HEK293 (cell line): ENCODE results near the gene MAP1S.

Source experiments
- CTCF ChIA-PET: fragments of 350-600 bp; formaldehyde crosslinking; extraction: SDS; loops from one replicate; lab custom pipeline; 2021; ENCODE audit warnings: antibody characterized with exemption; lab: Yijun Ruan, JAX
- POLR2A ChIA-PET: fragments of 300-600 bp; formaldehyde crosslinking; extraction: SDS; loops from one replicate; lab custom pipeline; 2020; ENCODE audit warnings: antibody characterized with exemption, inconsistent platforms; lab: Yijun Ruan, JAX
- H3K27ac ChIP-seq: fragments of 200-500 bp; sonication (Bioruptor generic); 2 replicates; pipeline ENCODE4 v1.5.1; 2014; ENCODE audit warnings: low read depth, low read length, control low read depth, inconsistent platforms; ENCODE audit errors: extremely low read depth
- H3K36me3 ChIP-seq, 2 experiments: fragments of 200-500 bp in 1 of 2; sonication (Bioruptor generic) in 1 of 2; 1 replicate in 1 of 2; 2 replicates in 1 of 2; pipeline ENCODE4 v1.5.1; 2014 to 2017; ENCODE audit warnings: inconsistent platforms in 2 of 2, low read length in 2 of 2; ENCODE audit not compliant: control insufficient read depth in 2 of 2, insufficient read depth in 1 of 2
- H3K4me1 ChIP-seq: fragments of 200-500 bp; sonication (Bioruptor generic); 2 replicates; pipeline ENCODE4 v1.5.1; 2014; ENCODE audit warnings: mild to moderate bottlenecking, low read length, inconsistent platforms; ENCODE audit not compliant: control insufficient read depth, insufficient read depth
- H3K4me3 ChIP-seq: 2 replicates; pipeline ENCODE4 v1.5.1; 2011; ENCODE audit warnings: low read depth, mild to moderate bottlenecking, control low read depth, low read length, moderate library complexity
- H3K9me3 ChIP-seq: fragments of 200-500 bp; sonication (Bioruptor generic); 2 replicates; pipeline ENCODE4 v1.5.1; 2014; ENCODE audit warnings: low read depth, low read length, inconsistent platforms; ENCODE audit not compliant: control insufficient read depth, insufficient read depth
- GFI1B ChIP-seq: fragments of 450-650 bp; formaldehyde crosslinking; IDR thresholded peaks from 2 replicates; pipeline ENCODE4 v1.5.1; 2016; ENCODE audit warnings: missing biosample characterization, missing genetic modification characterization
- GLIS1 ChIP-seq: fragments of 450-650 bp; formaldehyde crosslinking; IDR thresholded peaks from 2 replicates; pipeline ENCODE4 v1.5.1; 2016; ENCODE audit warnings: missing biosample characterization, missing genetic modification characterization
- KLF9 ChIP-seq: fragments of 450-650 bp; formaldehyde crosslinking; IDR thresholded peaks from 2 replicates; pipeline ENCODE4 v1.5.1; 2016; ENCODE audit warnings: missing biosample characterization, missing genetic modification characterization, low read depth
- TCF7L2 ChIP-seq: IDR thresholded peaks from 2 replicates; pipeline ENCODE4 v1.6.1; 2011; ENCODE audit warnings: low read depth, mild to moderate bottlenecking, inconsistent platforms, low read length, moderate library complexity, borderline replicate concordance
- ZEB2 ChIP-seq: fragments of 450-650 bp; formaldehyde crosslinking; IDR thresholded peaks from 2 replicates; pipeline ENCODE4 v1.5.1; 2016; ENCODE audit warnings: missing biosample characterization, missing genetic modification characterization
- ZFHX2 ChIP-seq: fragments of 450-650 bp; formaldehyde crosslinking; conservative IDR thresholded peaks from 2 replicates; pipeline ENCODE4 v1.5.1; 2016; ENCODE audit warnings: missing biosample characterization, missing genetic modification characterization
- ZNF112 ChIP-seq: fragments of 450-650 bp; formaldehyde crosslinking; IDR thresholded peaks from 2 replicates; pipeline ENCODE4 v1.5.0; 2017; ENCODE audit warnings: missing biosample characterization, missing genetic modification characterization
- ZNF211 ChIP-seq: fragments of 450-650 bp; formaldehyde crosslinking; IDR thresholded peaks from 2 replicates; pipeline ENCODE4 v1.5.1; 2016; ENCODE audit warnings: low read depth, missing biosample characterization, missing genetic modification characterization
- ZNF23 ChIP-seq: fragments of 450-650 bp; formaldehyde crosslinking; IDR thresholded peaks from 2 replicates; pipeline ENCODE4 v1.5.1; 2016; ENCODE audit warnings: missing biosample characterization, missing genetic modification characterization, borderline replicate concordance
- ZNF248 ChIP-seq: fragments of 450-650 bp; formaldehyde crosslinking; IDR thresholded peaks from 2 replicates; pipeline ENCODE4 v1.5.1; 2017; ENCODE audit warnings: missing biosample characterization, missing genetic modification characterization
- ZNF548 ChIP-seq: fragments of 450-650 bp; formaldehyde crosslinking; IDR thresholded peaks from 2 replicates; pipeline ENCODE4 v1.5.1; 2016; ENCODE audit warnings: missing biosample characterization, missing genetic modification characterization
- ZNF621 ChIP-seq: fragments of 450-650 bp; formaldehyde crosslinking; IDR thresholded peaks from 2 replicates; pipeline ENCODE4 v1.5.1; 2017; ENCODE audit warnings: missing biosample characterization, missing genetic modification characterization
- ZNF623 ChIP-seq: fragments of 450-650 bp; formaldehyde crosslinking; IDR thresholded peaks from 2 replicates; pipeline ENCODE4 v1.5.1; 2016; ENCODE audit warnings: missing biosample characterization, missing genetic modification characterization
- ZNF626 ChIP-seq: fragments of 450-650 bp; sonication (Bioruptor Pico); formaldehyde crosslinking; IDR thresholded peaks from 2 replicates; pipeline ENCODE4 v1.5.1; 2018; ENCODE audit warnings: missing biosample characterization, missing genetic modification characterization, inconsistent platforms
- ZNF664 ChIP-seq: fragments of 450-650 bp; formaldehyde crosslinking; IDR thresholded peaks from 2 replicates; pipeline ENCODE4 v1.5.1; 2016; ENCODE audit warnings: missing biosample characterization, missing genetic modification characterization
- ZNF670 ChIP-seq: fragments of 450-650 bp; formaldehyde crosslinking; IDR thresholded peaks from 2 replicates; pipeline ENCODE4 v1.5.1; 2016; ENCODE audit warnings: missing biosample characterization, missing genetic modification characterization, low read depth
- ZNF777 ChIP-seq: fragments of 450-650 bp; formaldehyde crosslinking; IDR thresholded peaks from 2 replicates; pipeline ENCODE4 v1.5.1; 2017; ENCODE audit warnings: missing biosample characterization, missing genetic modification characterization, borderline replicate concordance
- ZXDB ChIP-seq: fragments of 450-650 bp; formaldehyde crosslinking; IDR thresholded peaks from 2 replicates; pipeline ENCODE4 v1.5.1; 2016; ENCODE audit warnings: missing biosample characterization, missing genetic modification characterization
- TF ChIP-seq, protein P1 (sequence below): fragments of 450-650 bp; formaldehyde crosslinking; IDR thresholded peaks from 2 replicates; pipeline ENCODE4 v1.5.1; 2016; ENCODE audit warnings: missing biosample characterization, missing genetic modification characterization
- TF ChIP-seq, protein P2 (sequence below): fragments of 450-650 bp; formaldehyde crosslinking; IDR thresholded peaks from 2 replicates; pipeline ENCODE4 v1.5.1; 2016; ENCODE audit warnings: missing biosample characterization, missing genetic modification characterization
- TF ChIP-seq, protein P3 (sequence below): fragments of 450-650 bp; formaldehyde crosslinking; IDR thresholded peaks from 2 replicates; pipeline ENCODE4 v1.5.1; 2016; ENCODE audit warnings: missing biosample characterization, missing genetic modification characterization, low read depth
- TF ChIP-seq, protein P4 (sequence below): IDR thresholded peaks from 2 replicates; pipeline ENCODE4 v1.6.1; 2011; ENCODE audit warnings: mild to moderate bottlenecking, low read depth, low read length, borderline replicate concordance

The MAP1S gene

DNA sequence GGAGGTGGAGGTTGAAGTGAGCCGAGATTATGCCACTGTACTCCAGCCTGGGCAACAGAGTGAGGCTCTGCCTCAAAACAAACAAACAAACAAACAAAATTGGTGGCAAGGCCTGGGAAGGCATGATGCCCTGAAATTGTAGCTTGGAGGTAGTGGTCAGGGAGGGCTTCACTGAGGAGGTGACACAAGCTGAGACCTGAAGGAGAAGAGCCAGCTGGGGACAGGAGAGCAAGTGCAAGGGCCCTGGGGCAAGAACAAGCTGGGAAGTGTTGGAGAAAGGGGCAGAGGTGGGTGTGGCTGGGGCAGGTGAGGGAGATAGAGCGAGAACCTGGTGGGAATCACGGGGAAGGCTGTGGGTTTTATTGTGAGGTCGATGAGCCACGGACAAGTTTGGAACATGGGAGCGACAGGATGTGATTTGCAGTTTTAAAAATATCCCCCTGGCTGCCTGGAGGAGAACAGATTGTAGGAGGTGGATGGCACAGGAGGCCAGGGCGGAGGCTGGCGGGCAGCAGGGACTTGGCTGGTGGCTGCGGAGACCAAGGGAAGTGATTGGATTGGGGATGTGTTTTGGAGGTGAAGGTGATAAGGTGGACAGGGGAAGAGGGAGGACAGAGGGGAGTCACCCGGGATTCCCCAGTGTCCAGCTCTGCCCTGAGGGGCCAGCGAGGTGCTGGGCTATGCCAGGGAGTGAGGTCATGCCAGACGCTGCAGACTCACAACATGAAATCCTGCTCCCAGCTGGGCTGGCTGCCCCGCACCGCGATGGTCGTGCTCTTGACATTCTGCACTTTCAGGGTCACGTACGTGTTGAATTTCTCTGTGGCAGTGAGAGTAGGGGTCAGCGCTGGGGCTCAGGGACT lies 45.1 kb upstream of the MAP1S start:
- CTCF ChIA-PET: no interaction called here
- Histone ChIP-seq H3K4me1 (no peaks in the 10 kb centered on the region), H3K4me3 (no peak overlapping the region), H3K9me3 (no peaks in the 10 kb centered on the region), H3K36me3 (no peaks in the 10 kb centered on the region), H3K27ac (no peak overlapping the region)
- TF ChIP-seq ZFHX2 (tag by site-specific recombination) (no peak), KLF9 (no peak), ZNF623 (tag by site-specific recombination) (peak; percentile 92)
- POLR2A ChIA-PET: interaction anchor here (0.6 kb wide), 1 partner anchor 107 kb away, joined by 3 read pairs; no protein-coding TSS in a partner anchor

DNA sequence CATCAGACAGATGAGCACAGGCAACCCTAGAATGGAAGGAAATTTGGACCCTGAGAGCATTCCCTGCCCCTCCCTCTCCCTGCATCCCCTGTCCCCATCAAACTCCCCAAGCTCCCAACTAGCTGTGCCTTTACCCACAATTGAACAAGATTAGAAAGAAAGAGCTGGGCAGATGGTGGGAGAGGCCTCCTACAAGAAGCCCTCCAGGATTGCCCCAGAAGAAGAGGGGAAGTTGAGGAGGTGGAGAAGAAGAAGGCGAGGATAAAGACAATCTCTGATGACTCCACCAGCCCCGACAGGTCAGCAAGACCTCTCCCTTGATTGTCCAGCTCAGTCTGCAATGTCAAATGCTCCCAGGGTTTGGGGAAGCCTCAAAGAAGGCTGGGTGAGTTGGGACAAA lies 43.0 kb upstream of the MAP1S start:
- Histone ChIP-seq H3K9me3 (no peaks in the 10 kb centered on the region), H3K4me3 (no peak overlapping the region), H3K27ac (no peak overlapping the region), H3K36me3 (no peaks in the 10 kb centered on the region), H3K4me1 (no peaks in the 10 kb centered on the region)
- no peak for TF ChIP-seq ZNF112 (tag by site-specific recombination)
- TF ChIP-seq, protein P1, sequence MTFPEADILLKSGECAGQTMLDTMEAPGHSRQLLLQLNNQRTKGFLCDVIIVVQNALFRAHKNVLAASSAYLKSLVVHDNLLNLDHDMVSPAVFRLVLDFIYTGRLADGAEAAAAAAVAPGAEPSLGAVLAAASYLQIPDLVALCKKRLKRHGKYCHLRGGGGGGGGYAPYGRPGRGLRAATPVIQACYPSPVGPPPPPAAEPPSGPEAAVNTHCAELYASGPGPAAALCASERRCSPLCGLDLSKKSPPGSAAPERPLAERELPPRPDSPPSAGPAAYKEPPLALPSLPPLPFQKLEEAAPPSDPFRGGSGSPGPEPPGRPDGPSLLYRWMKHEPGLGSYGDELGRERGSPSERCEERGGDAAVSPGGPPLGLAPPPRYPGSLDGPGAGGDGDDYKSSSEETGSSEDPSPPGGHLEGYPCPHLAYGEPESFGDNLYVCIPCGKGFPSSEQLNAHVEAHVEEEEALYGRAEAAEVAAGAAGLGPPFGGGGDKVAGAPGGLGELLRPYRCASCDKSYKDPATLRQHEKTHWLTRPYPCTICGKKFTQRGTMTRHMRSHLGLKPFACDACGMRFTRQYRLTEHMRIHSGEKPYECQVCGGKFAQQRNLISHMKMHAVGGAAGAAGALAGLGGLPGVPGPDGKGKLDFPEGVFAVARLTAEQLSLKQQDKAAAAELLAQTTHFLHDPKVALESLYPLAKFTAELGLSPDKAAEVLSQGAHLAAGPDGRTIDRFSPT (tag by site-specific recombination): no peak
- TF ChIP-seq, protein P2, sequence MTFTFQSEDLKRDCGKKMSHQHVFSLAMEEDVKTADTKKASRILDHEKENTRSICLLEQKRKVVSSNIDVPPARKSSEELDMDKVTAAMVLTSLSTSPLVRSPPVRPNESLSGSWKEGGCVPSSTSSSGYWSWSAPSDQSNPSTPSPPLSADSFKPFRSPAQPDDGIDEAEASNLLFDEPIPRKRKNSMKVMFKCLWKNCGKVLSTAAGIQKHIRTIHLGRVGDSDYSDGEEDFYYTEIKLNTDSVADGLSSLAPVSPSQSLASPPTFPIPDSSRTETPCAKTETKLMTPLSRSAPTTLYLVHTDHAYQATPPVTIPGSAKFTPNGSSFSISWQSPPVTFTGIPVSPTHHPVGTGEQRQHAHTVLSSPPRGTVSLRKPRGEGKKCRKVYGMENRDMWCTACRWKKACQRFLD (tag by site-specific recombination): no peak
- TF ChIP-seq ZEB2: no peak
- no peak for TF ChIP-seq ZNF664 (tag by site-specific recombination)
- TF ChIP-seq ZNF621 (tag by site-specific recombination): no peak
- TF ChIP-seq ZNF626: no peak
- no peak for TF ChIP-seq ZNF23
- no peak for TF ChIP-seq GLIS1
- no peak for TF ChIP-seq ZNF670 (tag by site-specific recombination)
- TF ChIP-seq, protein P3, sequence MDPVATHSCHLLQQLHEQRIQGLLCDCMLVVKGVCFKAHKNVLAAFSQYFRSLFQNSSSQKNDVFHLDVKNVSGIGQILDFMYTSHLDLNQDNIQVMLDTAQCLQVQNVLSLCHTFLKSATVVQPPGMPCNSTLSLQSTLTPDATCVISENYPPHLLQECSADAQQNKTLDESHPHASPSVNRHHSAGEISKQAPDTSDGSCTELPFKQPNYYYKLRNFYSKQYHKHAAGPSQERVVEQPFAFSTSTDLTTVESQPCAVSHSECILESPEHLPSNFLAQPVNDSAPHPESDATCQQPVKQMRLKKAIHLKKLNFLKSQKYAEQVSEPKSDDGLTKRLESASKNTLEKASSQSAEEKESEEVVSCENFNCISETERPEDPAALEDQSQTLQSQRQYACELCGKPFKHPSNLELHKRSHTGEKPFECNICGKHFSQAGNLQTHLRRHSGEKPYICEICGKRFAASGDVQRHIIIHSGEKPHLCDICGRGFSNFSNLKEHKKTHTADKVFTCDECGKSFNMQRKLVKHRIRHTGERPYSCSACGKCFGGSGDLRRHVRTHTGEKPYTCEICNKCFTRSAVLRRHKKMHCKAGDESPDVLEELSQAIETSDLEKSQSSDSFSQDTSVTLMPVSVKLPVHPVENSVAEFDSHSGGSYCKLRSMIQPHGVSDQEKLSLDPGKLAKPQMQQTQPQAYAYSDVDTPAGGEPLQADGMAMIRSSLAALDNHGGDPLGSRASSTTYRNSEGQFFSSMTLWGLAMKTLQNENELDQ (tag by site-specific recombination): no peak
- TF ChIP-seq ZNF211: no peak
- no peak for TF ChIP-seq ZNF777
- no peak for TF ChIP-seq ZNF248
- no peak for TF ChIP-seq ZXDB (tag by site-specific recombination)
- no peak for TF ChIP-seq GFI1B (tag by site-specific recombination)
- TF ChIP-seq TCF7L2: no peak
- TF ChIP-seq, protein P4, sequence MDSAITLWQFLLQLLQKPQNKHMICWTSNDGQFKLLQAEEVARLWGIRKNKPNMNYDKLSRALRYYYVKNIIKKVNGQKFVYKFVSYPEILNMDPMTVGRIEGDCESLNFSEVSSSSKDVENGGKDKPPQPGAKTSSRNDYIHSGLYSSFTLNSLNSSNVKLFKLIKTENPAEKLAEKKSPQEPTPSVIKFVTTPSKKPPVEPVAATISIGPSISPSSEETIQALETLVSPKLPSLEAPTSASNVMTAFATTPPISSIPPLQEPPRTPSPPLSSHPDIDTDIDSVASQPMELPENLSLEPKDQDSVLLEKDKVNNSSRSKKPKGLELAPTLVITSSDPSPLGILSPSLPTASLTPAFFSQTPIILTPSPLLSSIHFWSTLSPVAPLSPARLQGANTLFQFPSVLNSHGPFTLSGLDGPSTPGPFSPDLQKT: no peak
- TF ChIP-seq ZNF548: no peak
- CTCF ChIA-PET: interaction anchor here (1.1 to 1.6 kb wide), 2 partner anchors 54 to 90 kb away, joined by 3 read pairs; no protein-coding TSS in a partner anchor
- POLR2A ChIA-PET: no interaction called here
